ENCODE results near the gene RNLS.
"Not testable (repeated sequence)": the region's sequence is repeated elsewhere in the genome, so short reads cannot be mapped to it uniquely, and the experiment has no call there.

RNLS gene

GRCh38 chr10:88386821-88387773 lies 196.0 kb downstream of the RNLS start:
- DNase-seq (ENCODE audit: low spot score): peak; percentile 53

GRCh38 chr10:88386204-88386788 lies 196.8 kb downstream of the RNLS start:
- DNase-seq (ENCODE audit: low spot score): no peak

- DNase-seq (ENCODE audit: low spot score): no peak
Measured at GRCh38 chr10:88385601-88386203, 197.4 kb downstream of the RNLS start.

GRCh38 chr10:88383276-88383675 lies 199.8 kb downstream of the RNLS start:
- DNase-seq (ENCODE audit: low spot score): no peak

GRCh38 chr10:88382699-88383098 lies 200.4 kb downstream of the RNLS start:
- DNase-seq (ENCODE audit: low spot score): no peak

- DNase-seq (ENCODE audit: low spot score): no peak
Measured at GRCh38 chr10:88379575-88379974, 203.5 kb downstream of the RNLS start.

- DNase-seq (ENCODE audit: low spot score): no peak
Measured at GRCh38 chr10:88377510-88377909, 205.6 kb downstream of the RNLS start.

GRCh38 chr10:88374392-88375175 lies 208.5 kb downstream of the RNLS start:
- DNase-seq (ENCODE audit: low spot score): no peak

GRCh38 chr10:88372881-88373592 lies 210.1 kb downstream of the RNLS start:
- DNase-seq (ENCODE audit: low spot score): no peak

- DNase-seq (ENCODE audit: low spot score): no peak
Measured at GRCh38 chr10:88372051-88372715, 210.9 kb downstream of the RNLS start.

GRCh38 chr10:88370713-88371112 lies 212.4 kb downstream of the RNLS start:
- no peak for DNase-seq (ENCODE audit: low spot score)

GRCh38 chr10:88366772-88367171 lies 216.3 kb downstream of the RNLS start:
- no peak for DNase-seq (ENCODE audit: low spot score)

GRCh38 chr10:88361995-88362807 lies 220.9 kb downstream of the RNLS start:
- no peak for DNase-seq (ENCODE audit: low spot score)

- no peak for DNase-seq (ENCODE audit: low spot score)
Measured at GRCh38 chr10:88361494-88361893, 221.6 kb downstream of the RNLS start.

GRCh38 chr10:88355750-88356149 lies 227.4 kb downstream of the RNLS start:
- not testable (repeated sequence) for DNase-seq (ENCODE audit: low spot score)

- DNase-seq (ENCODE audit: low spot score): no peak
Measured at GRCh38 chr10:88347597-88348304, 235.4 kb downstream of the RNLS start.

- no peak for DNase-seq (ENCODE audit: low spot score)
Measured at GRCh38 chr10:88347022-88347421, 236.1 kb downstream of the RNLS start.

- DNase-seq (ENCODE audit: low spot score): no peak
Measured at GRCh38 chr10:88346144-88346977, 236.8 kb downstream of the RNLS start.

Data from hepatic stellate cell (primary cell).